Measurements from ENCODE around the gene GPS1.

The GPS1 gene

GRCh38 chr17:82009413-82009812, 42.3 kb upstream of the GPS1 start:
- Histone ChIP-seq H3F3A (ENCODE audit: insufficient read depth) (no peaks in the 10 kb centered on the region), H3K79me2 (ENCODE audit: insufficient read depth, low read length) (no peaks in the 10 kb centered on the region), H2AFZ (ENCODE audit: low read depth, low read length, severe bottlenecking) (no peak overlapping the region), H3K4me2 (ENCODE audit: low read depth, low read length, poor library complexity, severe bottlenecking) (no peak overlapping the region), H4K20me1 (ENCODE audit: low read depth, low read length) (no peaks in the 10 kb centered on the region), H3K27me3 (ENCODE audit: low read length) (no peaks in the 10 kb centered on the region), H3K9ac (ENCODE audit: low read length) (no peak overlapping the region), H3K36me3 (ENCODE audit: low read length) (no peaks in the 10 kb centered on the region), H3K9me2 (replicated peaks; ENCODE audit: insufficient read depth, low read length) (no peaks in the 10 kb centered on the region), H3K9me3 (ENCODE audit: insufficient read depth, low read length) (no peaks in the 10 kb centered on the region), H3K27ac (ENCODE audit: low read depth, low read length) (no peak overlapping the region), H3K4me3 (ENCODE audit: insufficient read depth, low read length, poor library complexity, severe bottlenecking) (no peak overlapping the region)
- TF ChIP-seq CTCF (IDR thresholded peaks at IDR 0.05; ENCODE audit: insufficient read depth, low read length, poor library complexity, severe bottlenecking) (no peak), EZH2phosphoT487 (conservative IDR thresholded peaks at IDR 0.05; ENCODE audit: low read length) (no peak)

- Histone ChIP-seq H2AFZ (ENCODE audit: low read depth, low read length, severe bottlenecking) (no peak overlapping the region), H3K27me3 (ENCODE audit: low read length) (no peaks in the 10 kb centered on the region), H3K9me3 (ENCODE audit: insufficient read depth, low read length) (no peaks in the 10 kb centered on the region), H3K4me3 (ENCODE audit: insufficient read depth, low read length, poor library complexity, severe bottlenecking) (no peak overlapping the region), H3F3A (ENCODE audit: insufficient read depth) (no peaks in the 10 kb centered on the region), H3K9ac (ENCODE audit: low read length) (no peak overlapping the region), H3K79me2 (ENCODE audit: insufficient read depth, low read length) (no peaks in the 10 kb centered on the region), H3K27ac (ENCODE audit: low read depth, low read length) (no peak overlapping the region), H3K4me2 (ENCODE audit: low read depth, low read length, poor library complexity, severe bottlenecking) (no peak overlapping the region), H3K36me3 (ENCODE audit: low read length) (no peaks in the 10 kb centered on the region), H4K20me1 (ENCODE audit: low read depth, low read length) (no peaks in the 10 kb centered on the region), H3K9me2 (replicated peaks; ENCODE audit: insufficient read depth, low read length) (no peaks in the 10 kb centered on the region)
- no peak for TF ChIP-seq EZH2phosphoT487 (conservative IDR thresholded peaks at IDR 0.05; ENCODE audit: low read length)
Observed at GRCh38 chr17:82010575-82011525, 40.8 kb upstream of the GPS1 start.

- H3K27me3 ChIP-seq (ENCODE audit: low read length), result no peaks in the 10 kb centered on the region
- no peak overlapping the region for H3K9ac ChIP-seq (ENCODE audit: low read length)
- H4K20me1 ChIP-seq (ENCODE audit: low read depth, low read length), result no peaks in the 10 kb centered on the region
- no peaks in the 10 kb centered on the region for H3K9me3 ChIP-seq (ENCODE audit: insufficient read depth, low read length)
- no peaks in the 10 kb centered on the region for H3K79me2 ChIP-seq (ENCODE audit: insufficient read depth, low read length)
- no peaks in the 10 kb centered on the region for H3F3A ChIP-seq (ENCODE audit: insufficient read depth)
- H3K4me2 ChIP-seq (ENCODE audit: low read depth, low read length, poor library complexity, severe bottlenecking), result no peak overlapping the region
- H3K4me3 ChIP-seq (ENCODE audit: insufficient read depth, low read length, poor library complexity, severe bottlenecking), result no peak overlapping the region
- TF ChIP-seq EZH2phosphoT487 (conservative IDR thresholded peaks at IDR 0.05; ENCODE audit: low read length) (no peak), CTCF (IDR thresholded peaks at IDR 0.05; ENCODE audit: insufficient read depth, low read length, poor library complexity, severe bottlenecking) (no peak)
- H2AFZ ChIP-seq (ENCODE audit: low read depth, low read length, severe bottlenecking), result no peak overlapping the region
- no peaks in the 10 kb centered on the region for H3K36me3 ChIP-seq (ENCODE audit: low read length)
- H3K9me2 ChIP-seq (replicated peaks; ENCODE audit: insufficient read depth, low read length), result no peaks in the 10 kb centered on the region
- H3K27ac ChIP-seq (ENCODE audit: low read depth, low read length), result no peak overlapping the region
Observed at GRCh38 chr17:82011617-82012187, 40.0 kb upstream of the GPS1 start.

GRCh38 chr17:82012261-82012639, 39.4 kb upstream of the GPS1 start:
- Histone ChIP-seq H3K36me3 (ENCODE audit: low read length) (no peaks in the 10 kb centered on the region), H3K27ac (ENCODE audit: low read depth, low read length) (no peak overlapping the region)

More at GRCh38 chr17:82012261-82012639, 39.4 kb upstream of the GPS1 start:
- Histone ChIP-seq H3K79me2 (ENCODE audit: insufficient read depth, low read length) (no peaks in the 10 kb centered on the region), H3K9me2 (replicated peaks; ENCODE audit: insufficient read depth, low read length) (no peaks in the 10 kb centered on the region), H3K9me3 (ENCODE audit: insufficient read depth, low read length) (no peaks in the 10 kb centered on the region), H3K4me3 (ENCODE audit: insufficient read depth, low read length, poor library complexity, severe bottlenecking) (no peak overlapping the region), H4K20me1 (ENCODE audit: low read depth, low read length) (no peaks in the 10 kb centered on the region), H2AFZ (ENCODE audit: low read depth, low read length, severe bottlenecking) (no peak overlapping the region), H3F3A (ENCODE audit: insufficient read depth) (no peaks in the 10 kb centered on the region), H3K4me2 (ENCODE audit: low read depth, low read length, poor library complexity, severe bottlenecking) (no peak overlapping the region), H3K9ac (ENCODE audit: low read length) (no peak overlapping the region), H3K27me3 (ENCODE audit: low read length) (no peaks in the 10 kb centered on the region)
- TF ChIP-seq EZH2phosphoT487 (conservative IDR thresholded peaks at IDR 0.05; ENCODE audit: low read length) (no peak), CTCF (IDR thresholded peaks at IDR 0.05; ENCODE audit: insufficient read depth, low read length, poor library complexity, severe bottlenecking) (no peak)
